B cell (primary cell): Measurements from ENCODE around the gene CTNND1. TPM values are rescaled to one million over a fixed set of nuclear protein-coding genes. Genes with fewer than 3 reads are reported as not detected.
A peak's percentile ranks its signal among the peaks of the same experiment; 100 is the strongest.

Experiments used
- ATAC-seq: fragments of 200-7000 bp; cut with Tn5 transposase; one replicate; pipeline ENCODE4 v1.10.0; 2021; ENCODE audit warnings: low read depth, mild to moderate bottlenecking, moderate number of reproducible peaks, moderate library complexity
- CTCF ChIA-PET: fragments of 350-600 bp; sonication (Branson Sonifier 250); formaldehyde crosslinking; loops from one replicate; lab custom pipeline; 2021; ENCODE audit warnings: antibody characterized with exemption, inconsistent platforms; lab: Charles Lee
- POLR2A ChIA-PET: fragments of 350-600 bp; sonication (Branson Sonifier 250); formaldehyde crosslinking; loops from one replicate; lab custom pipeline; 2021; ENCODE audit warnings: antibody characterized with exemption; lab: Charles Lee
- DNase-seq: peaks from one replicate; pipeline ENCODE4 v3.0.0; 2013
- H2AFZ ChIP-seq: 2 replicates; pipeline ENCODE4 v1.6.1; 2012; ENCODE audit warnings: mild to moderate bottlenecking, low read depth, low read length; ENCODE audit not compliant: insufficient read depth, poor library complexity, severe bottlenecking
- H3K27ac ChIP-seq, 2 donors: 1 replicate in 1 of 2; 2 replicates in 1 of 2; pipeline ENCODE4 v1.5.1; 2012 to 2013; ENCODE audit warnings: low read length in 2 of 2, mild to moderate bottlenecking in 2 of 2, moderate library complexity in 1 of 2
- H3K27me3 ChIP-seq, 4 experiments: fragments of 200-600 bp in 1 of 4; sonication (generic) in 1 of 4; replicated peaks in 1 of 4; 1 replicate in 2 of 4; 2 replicates in 2 of 4; pipeline versions ENCODE4 v1.6.1 to v1.7.0; 2013 to 2016; ENCODE audit warnings: low read length in 3 of 4, mild to moderate bottlenecking in 2 of 4, mixed read lengths in 1 of 4, moderate library complexity in 1 of 4; ENCODE audit not compliant: insufficient read depth in 4 of 4, control insufficient read depth in 3 of 4; ENCODE audit errors: control extremely low read depth in 1 of 4
- H3K36me3 ChIP-seq, 2 experiments: replicated peaks in 1 of 2; 1 replicate in 1 of 2; 2 replicates in 1 of 2; pipeline versions ENCODE4 v1.6.1 to v1.7.1; 2013; ENCODE audit warnings: low read length in 1 of 2; ENCODE audit not compliant: insufficient read depth in 2 of 2, control insufficient read depth in 1 of 2; ENCODE audit errors: control extremely low read depth in 1 of 2, extremely low read depth in 1 of 2
- H3K4me1 ChIP-seq, 2 donors: fragments of 200-600 bp in 1 of 2; sonication (generic) in 1 of 2; 1 replicate in 1 of 2; 2 replicates in 1 of 2; pipeline versions ENCODE4 v1.5.1 to v1.6.1; 2013 to 2017; ENCODE audit warnings: low read length in 2 of 2; ENCODE audit not compliant: control insufficient read depth in 2 of 2, insufficient read depth in 2 of 2
- H3K4me2 ChIP-seq: replicated peaks from 2 replicates; pipeline ENCODE3; 2012; ENCODE audit warnings: mild to moderate bottlenecking, low read depth, low read length; ENCODE audit not compliant: poor library complexity, severe bottlenecking
- H3K4me3 ChIP-seq, 5 experiments: fragments of 200-600 bp in 1 of 5; sonication (generic) in 1 of 5; 1 replicate in 3 of 5; 2 replicates in 2 of 5; pipeline versions ENCODE4 v1.5.1 to v1.7.0; 2011 to 2016; ENCODE audit warnings: low read length in 4 of 5, mild to moderate bottlenecking in 4 of 5, low read depth in 2 of 5, control low read depth in 1 of 5, moderate library complexity in 1 of 5; ENCODE audit not compliant: insufficient read depth in 1 of 5; ENCODE audit errors: control extremely low read depth in 1 of 5, extremely low read depth in 1 of 5
- H3K79me2 ChIP-seq: fragments of 200-600 bp; sonication (generic); one replicate; pipeline ENCODE4 v1.6.0; 2016; ENCODE audit warnings: low read length; ENCODE audit not compliant: control insufficient read depth, insufficient read depth
- H3K9ac ChIP-seq: fragments of 200-600 bp; sonication (generic); 2 replicates; pipeline ENCODE4 v1.6.1; 2017; ENCODE audit warnings: mild to moderate bottlenecking, low read length, moderate library complexity
- H3K9me3 ChIP-seq, 3 donors: one replicate each; pipeline versions ENCODE4 v1.6.1 to v1.7.1; 2013; ENCODE audit warnings: low read length in 2 of 3; ENCODE audit not compliant: control insufficient read depth in 2 of 3, insufficient read depth in 1 of 3; ENCODE audit errors: control extremely low read depth in 1 of 3
- H4K20me1 ChIP-seq: 2 replicates; pipeline ENCODE4 v1.6.0; 2012; ENCODE audit warnings: mild to moderate bottlenecking, low read length; ENCODE audit not compliant: insufficient read depth, control insufficient read depth, poor library complexity, severe bottlenecking
- H3K27ac Mint-ChIP-seq: one replicate; pipeline ENCODE4 v1.8.0; 2021; ENCODE audit warnings: mixed read lengths
- H3K27me3 Mint-ChIP-seq: one replicate; pipeline ENCODE4 v1.8.0; 2021; ENCODE audit warnings: mixed read lengths
- H3K4me1 Mint-ChIP-seq: one replicate; pipeline ENCODE4 v1.8.0; 2021; ENCODE audit warnings: mixed read lengths
- H3K4me3 Mint-ChIP-seq: one replicate; pipeline ENCODE4 v1.8.0; 2021; ENCODE audit warnings: mixed read lengths
- H3K9me3 Mint-ChIP-seq: one replicate; pipeline ENCODE4 v1.8.0; 2022; ENCODE audit warnings: mixed read lengths; ENCODE audit not compliant: insufficient read depth
- CTCF ChIP-seq: fragments of 200-600 bp; IDR thresholded peaks from one replicate; pipeline ENCODE4 v1.8.0; 2022; ENCODE audit warnings: antibody characterized with exemption, mild to moderate bottlenecking
- EZH2 ChIP-seq: IDR thresholded peaks from 2 replicates; pipeline ENCODE4 v1.6.1; 2012; ENCODE audit warnings: borderline replicate concordance, low read depth, mild to moderate bottlenecking, moderate library complexity, low read length; ENCODE audit not compliant: insufficient read depth, poor library complexity, severe bottlenecking
- WGBS: methylation state at CpG from one replicate; pipeline ENCODE4 v1.1.5; 2013; ENCODE audit warnings: missing lambda C conversion rate; ENCODE audit not compliant: insufficient coverage; 5-methylcytosine and 5-hydroxymethylcytosine counted together
- intact Hi-C: fragments of 100-400 bp; cut with micrococcal nuclease; formaldehyde crosslinking; loops from one replicate; pipeline ENCODE4 v1.10.0; 2022
- polyA plus RNA-seq: library from polyadenylated mRNA; depleted of rRNA; stranded (reverse); fragments of >200 nt; gene quantifications from 2 replicates; pipeline ENCODE4 v1.2.3, GENCODE V29; 2012
- total RNA-seq, 2 donors: library from RNA; stranded (reverse); fragments of 120-200 nt in 1 of 2; gene quantifications; 1 replicate in 1 of 2; 2 replicates in 1 of 2; pipeline versions ENCODE4 v1.2.3 to v1.2.4, GENCODE V29; 2013 to 2022

Gene CTNND1
- total and polyA plus RNA-seq, 2 donors (not counting 1 experiment from before 2014, with no cell fraction given) = 12.1 to 54.4 TPM

DNA sequence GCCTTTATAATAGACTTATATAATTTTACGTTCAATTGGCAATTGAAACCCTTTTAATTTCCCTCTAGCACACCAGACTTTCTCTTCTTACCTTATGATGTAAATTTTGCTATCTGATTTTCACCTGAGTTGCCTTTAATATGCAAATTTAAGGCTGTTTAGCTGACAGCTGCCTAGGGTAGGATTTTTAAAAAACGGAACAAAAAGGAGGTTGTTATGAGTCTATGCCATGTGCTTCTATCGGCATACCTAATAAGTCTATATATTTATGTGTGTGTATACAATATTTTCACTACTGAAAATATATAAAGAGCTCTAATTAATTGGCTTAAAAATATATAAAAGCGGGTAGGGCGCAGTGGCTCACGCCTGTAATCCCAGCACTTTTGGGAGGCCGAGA, 32.1 kb upstream of the CTNND1 start:
- H3K36me3 ChIP-seq = peaks cover 0 to 10% of the 10 kb centered on the region in 2 experiments
- H3K9ac ChIP-seq = no peak overlapping the region
- no peak overlapping the region for H3K27ac ChIP-seq
- H3K9me3 ChIP-seq = no peaks in the 10 kb centered on the region
- peaks cover 9% of the 10 kb centered on the region for H4K20me1 ChIP-seq
- TF ChIP-seq EZH2 (no peak), CTCF (no peak)
- no CpG with 5 or more reads among the region's 7 CpGs for WGBS
- H3K27me3 ChIP-seq = no peaks in the 10 kb centered on the region
- H3K4me2 ChIP-seq = peak overlapping the region; percentile 34
- Mint-ChIP-seq H3K27me3 (no peaks in the 10 kb centered on the region), H3K4me3 (no peak overlapping the region), H3K9me3 (no peaks in the 10 kb centered on the region), H3K4me1 (peaks cover 11% of the 10 kb centered on the region), H3K27ac (no peak overlapping the region)
- peaks cover 80% of the 10 kb centered on the region for H3K79me2 ChIP-seq
- H3K4me1 ChIP-seq = no peaks in the 10 kb centered on the region
- H2AFZ ChIP-seq = no peak overlapping the region
- CTCF ChIA-PET = interaction anchor here (2.1 kb wide), 1 partner anchor 71 kb away, joined by 9 read pairs; no protein-coding TSS in a partner anchor
- DNase-seq (no peak), ATAC-seq (peak; percentile 47)
- intact Hi-C loops = no loop called here
- POLR2A ChIA-PET = interaction anchor here (0.6 kb wide), 1 partner anchor 13 kb away, joined by 3 read pairs; no protein-coding TSS in a partner anchor
- H3K4me3 ChIP-seq = no peak overlapping the region

DNA sequence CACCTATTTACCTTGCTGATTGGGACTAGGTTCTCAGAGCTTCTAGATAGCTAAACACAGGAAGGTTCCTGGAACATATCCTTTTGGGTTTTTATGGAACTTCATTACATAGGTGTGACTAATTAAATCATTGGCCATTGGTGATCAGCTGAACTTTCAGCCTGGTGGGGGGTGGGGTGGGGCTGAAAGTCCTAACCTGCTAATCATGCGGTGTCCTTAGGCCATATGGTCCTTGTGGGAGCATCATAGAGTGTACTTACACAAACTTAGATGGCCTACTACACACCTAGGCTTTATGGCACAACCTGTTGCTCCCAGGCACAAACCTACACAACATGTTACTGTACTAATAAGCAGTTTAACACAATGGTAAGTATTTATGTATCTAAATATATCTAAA, 28.9 kb upstream of the CTNND1 start:
- intact Hi-C loops = no loop called here
- no peak overlapping the region for H3K4me2 ChIP-seq
- ATAC-seq = no peak
- no peaks in the 10 kb centered on the region for H3K27me3 ChIP-seq
- peaks cover 7% of the 10 kb centered on the region for H4K20me1 ChIP-seq
- no peak overlapping the region for H3K9ac ChIP-seq
- no peak overlapping the region for H3K4me3 ChIP-seq
- peaks cover 70% of the 10 kb centered on the region for H3K79me2 ChIP-seq
- H2AFZ ChIP-seq = no peak overlapping the region
- no peak for DNase-seq
- H3K4me1 Mint-ChIP-seq = peaks cover 10% of the 10 kb centered on the region
- no peak for TF ChIP-seq CTCF
- TF ChIP-seq EZH2 = no peak
- H3K9me3 ChIP-seq = no peaks in the 10 kb centered on the region
- H3K4me3 Mint-ChIP-seq = no peak overlapping the region
- ChIA-PET POLR2A (interaction anchor here (1.0 kb wide), 1 partner anchor 9 kb away, joined by 3 read pairs; the partner anchor contains the start of gene SELENOH), CTCF (no interaction called here)
- WGBS = no CpG with 5 or more reads among the region's 1 CpG
- H3K27ac Mint-ChIP-seq = no peak overlapping the region
- peaks cover 0 to 20% of the 10 kb centered on the region in 2 experiments for H3K36me3 ChIP-seq
- no peaks in the 10 kb centered on the region for H3K4me1 ChIP-seq
- no peaks in the 10 kb centered on the region for H3K9me3 Mint-ChIP-seq
- H3K27ac ChIP-seq = peak overlapping the region in 1 of 2 donors; percentile 6
- H3K27me3 Mint-ChIP-seq = no peaks in the 10 kb centered on the region
